CD4-positive, alpha-beta T cell treated with Interleukin-17A for 4 hours (primary cell): ENCODE results near the gene SLC39A13.
A peak's percentile ranks its signal among the peaks of the same experiment; 100 is the strongest.

Experiments
- DNase-seq: peaks from one replicate; pipeline ENCODE4 v3.0.0-alpha.2; 2020; ENCODE audit warnings: mixed read lengths

Gene SLC39A13

DNA sequence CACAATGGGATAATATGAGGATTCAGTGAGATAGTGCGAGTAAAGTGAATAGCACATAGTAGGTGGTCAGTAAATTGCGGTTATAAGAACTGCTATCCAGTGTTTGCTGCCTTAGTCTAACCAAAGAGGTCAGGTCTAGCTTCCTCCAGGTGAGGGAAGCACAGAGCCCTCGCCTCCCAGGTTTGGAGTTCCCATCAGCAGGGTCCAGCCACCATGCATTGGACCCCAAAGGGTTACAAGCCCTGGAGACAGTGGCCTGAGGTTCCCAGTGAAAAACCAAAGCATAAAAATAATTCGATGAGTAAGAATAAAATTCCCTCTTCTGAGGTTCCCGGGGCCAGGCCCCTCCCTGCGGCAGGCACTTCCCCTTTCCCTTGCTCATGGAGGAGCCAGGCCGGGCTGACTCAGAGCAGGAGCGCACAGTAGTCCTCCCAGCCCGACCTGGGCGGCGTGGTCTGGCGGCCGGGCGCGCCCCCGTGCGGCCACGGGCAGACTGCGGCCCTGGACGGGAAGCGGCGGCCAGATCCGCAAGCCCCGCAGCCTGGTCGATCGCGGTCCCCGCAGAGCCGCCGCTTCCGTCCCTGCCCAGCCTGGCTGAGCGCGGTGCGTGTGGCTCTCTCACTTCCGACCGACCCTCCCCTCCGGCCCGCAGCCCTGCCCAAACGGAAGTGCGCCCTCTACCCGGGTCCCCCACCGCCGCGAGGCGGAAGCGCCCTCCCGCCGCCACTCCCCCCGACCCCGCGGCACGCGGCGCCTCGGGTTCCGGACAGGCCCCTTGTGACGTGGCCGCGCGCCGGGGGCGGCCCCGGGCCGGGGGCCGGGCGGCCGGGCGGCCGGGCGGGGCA lies at the start of gene SLC39A13:
Gene SLC39A13, plus strand, starts transcription at position 845 of the 845 bp plus-strand sequence. CDS start 1,505 bp downstream, outside the sequence.
- peak; percentile 93 for DNase-seq

DNA sequence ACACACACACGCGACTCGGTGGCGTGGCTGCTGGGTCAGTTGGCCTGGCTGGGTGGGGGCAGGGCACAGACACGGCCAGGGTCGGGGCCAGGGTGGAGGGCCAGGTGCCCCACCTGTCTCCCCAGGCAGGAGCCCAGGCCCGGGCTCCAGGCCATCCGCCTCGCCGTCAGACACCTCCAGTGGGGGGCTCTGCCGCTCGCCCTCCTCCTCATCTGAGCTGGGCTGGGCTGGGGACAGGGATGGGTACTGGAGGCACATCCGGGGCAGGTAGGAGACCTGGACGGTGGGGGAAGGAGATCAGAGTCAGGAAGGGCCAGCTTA lies 49.7 kb upstream of the SLC39A13 start:
- DNase-seq: no peak

DNA sequence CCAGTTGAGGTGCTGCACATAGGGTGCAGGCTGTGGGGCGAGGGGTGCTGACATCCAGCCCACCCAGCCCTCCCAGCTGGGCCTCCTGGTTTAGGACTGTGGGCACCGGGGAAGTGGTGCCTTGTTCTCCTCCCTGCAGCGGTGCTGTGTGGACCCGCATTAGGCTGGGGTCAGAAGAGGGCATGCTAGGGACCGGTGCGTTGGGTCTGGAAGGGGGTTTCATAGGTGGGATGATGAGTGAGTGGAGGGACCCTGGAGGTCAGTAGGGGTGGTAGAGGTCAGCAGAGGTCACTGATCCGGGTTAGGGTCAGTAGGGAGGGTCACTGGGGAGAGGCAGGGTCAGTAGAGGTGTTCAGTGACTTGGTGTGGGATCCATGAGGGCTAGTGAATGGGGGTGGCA lies 49.2 kb upstream of the SLC39A13 start:
- DNase-seq: no peak

DNA sequence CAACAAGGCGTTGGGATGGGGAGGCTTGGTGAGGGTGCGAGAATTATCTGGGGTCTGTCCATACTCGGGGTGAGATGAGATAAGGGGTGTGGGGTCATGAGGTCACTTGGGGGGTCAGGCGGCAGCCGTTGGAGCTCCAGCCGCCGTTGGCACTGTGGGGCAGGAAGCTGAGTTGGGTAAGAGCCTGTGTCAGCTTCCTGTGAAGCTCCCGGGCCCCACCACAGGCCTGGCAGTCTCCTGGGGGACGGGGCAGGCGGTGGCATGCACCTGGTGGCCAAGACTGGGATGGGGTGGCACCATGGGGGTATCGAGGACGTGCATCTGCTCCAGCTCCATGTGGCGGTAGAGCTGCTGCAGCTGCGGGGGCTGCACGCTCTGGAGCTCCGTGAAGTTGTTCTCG lies 48.8 kb upstream of the SLC39A13 start:
- DNase-seq: peak; percentile 31

DNA sequence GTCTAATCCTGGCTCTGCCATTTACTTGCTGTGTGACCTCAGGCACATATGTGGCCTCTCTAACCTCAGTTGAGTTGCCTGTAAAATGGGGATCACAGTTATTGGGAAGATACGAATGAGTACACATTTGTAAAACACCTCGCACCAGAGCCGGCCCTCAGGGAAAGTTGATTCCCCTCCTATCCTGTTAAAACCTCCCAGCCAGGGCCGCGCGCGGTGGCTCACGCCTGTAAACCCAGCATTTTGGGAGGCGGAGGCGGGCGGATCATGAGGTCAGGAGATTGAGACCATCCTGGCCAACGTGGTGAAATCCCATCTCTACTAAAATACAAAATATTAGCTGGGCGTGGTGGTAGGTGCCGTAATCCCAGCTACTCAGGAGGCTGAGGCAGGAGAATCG lies 48.0 kb upstream of the SLC39A13 start:
- DNase-seq: no peak

DNA sequence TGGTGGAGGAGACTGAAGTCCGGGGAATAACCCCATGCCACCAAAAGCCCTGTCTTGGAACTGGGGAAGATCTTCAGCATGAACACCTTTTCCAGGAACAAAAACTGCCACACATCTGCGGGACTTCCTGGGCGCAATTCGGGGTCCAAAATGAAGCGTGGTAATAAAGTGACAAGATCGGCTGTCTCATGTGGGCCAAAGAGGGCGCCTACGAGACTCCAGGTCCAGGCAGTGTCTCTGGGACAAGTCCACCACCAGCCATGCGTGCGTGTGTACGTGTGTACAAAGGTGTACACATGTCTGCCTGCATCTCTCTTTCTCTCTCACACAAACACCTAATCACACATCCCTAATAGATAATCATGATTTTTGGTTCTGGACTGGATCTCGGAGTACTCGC lies 47.0 kb upstream of the SLC39A13 start:
- no peak for DNase-seq

DNA sequence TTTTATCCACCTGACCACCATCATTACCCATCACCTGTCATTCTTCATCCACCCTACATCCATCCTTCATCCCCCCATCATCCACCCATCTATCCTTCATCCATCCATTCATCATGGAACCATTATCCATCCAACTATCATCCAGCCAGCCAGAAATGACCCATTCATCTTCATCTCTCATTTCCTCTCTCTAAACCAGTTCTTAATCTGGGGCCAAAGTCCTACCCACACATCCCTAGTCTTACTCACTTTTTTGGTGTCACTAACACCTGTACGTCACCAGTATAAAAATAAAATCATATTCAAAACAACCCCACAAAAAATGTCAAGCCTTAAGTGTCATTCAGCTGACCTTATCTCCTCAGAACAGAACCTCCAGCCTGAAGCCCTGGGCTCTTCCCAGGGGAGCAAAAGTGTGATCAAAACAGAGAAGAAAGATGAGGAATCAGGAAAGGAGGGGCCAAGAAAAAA lies 42.3 kb upstream of the SLC39A13 start:
- no peak for DNase-seq

DNA sequence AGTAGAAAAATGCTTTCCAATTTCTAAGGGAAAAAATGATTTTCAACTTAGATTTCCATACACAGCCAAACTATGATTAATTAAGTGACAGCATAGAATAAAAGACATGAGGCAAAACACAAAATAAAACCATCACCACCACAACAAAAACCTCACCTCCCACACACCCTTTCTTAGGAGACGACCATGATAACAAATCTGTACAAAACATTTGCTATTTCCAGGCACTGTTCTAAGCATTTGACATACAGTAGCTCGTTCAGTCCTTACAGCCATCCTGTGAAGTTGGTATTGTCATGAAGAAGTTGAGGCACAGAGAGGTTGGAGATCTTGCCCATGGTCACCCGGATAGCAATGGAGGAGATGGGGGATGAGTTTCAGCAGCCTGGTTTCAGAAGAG lies 38.7 kb upstream of the SLC39A13 start:
- DNase-seq: no peak

DNA sequence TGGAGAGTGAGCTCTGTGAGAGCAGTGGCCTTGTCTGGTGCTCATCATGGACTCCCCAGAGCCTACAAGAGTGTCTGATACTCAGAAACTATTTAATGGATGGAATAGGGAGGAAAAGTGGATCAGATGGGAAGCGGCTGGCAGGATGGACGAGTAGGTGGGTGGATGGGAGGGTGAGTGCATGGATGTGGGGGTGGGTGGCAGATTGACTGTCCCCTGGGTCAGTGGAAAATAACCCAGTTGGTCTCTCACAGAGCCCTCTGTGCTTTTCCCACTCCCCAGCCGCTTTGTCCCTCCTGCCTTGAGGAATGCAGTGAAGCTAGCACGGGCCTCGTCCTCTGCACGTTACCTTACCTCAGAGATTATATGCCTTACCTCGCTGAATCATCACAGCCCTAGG lies 36.0 kb upstream of the SLC39A13 start:
- DNase-seq: no peak

DNA sequence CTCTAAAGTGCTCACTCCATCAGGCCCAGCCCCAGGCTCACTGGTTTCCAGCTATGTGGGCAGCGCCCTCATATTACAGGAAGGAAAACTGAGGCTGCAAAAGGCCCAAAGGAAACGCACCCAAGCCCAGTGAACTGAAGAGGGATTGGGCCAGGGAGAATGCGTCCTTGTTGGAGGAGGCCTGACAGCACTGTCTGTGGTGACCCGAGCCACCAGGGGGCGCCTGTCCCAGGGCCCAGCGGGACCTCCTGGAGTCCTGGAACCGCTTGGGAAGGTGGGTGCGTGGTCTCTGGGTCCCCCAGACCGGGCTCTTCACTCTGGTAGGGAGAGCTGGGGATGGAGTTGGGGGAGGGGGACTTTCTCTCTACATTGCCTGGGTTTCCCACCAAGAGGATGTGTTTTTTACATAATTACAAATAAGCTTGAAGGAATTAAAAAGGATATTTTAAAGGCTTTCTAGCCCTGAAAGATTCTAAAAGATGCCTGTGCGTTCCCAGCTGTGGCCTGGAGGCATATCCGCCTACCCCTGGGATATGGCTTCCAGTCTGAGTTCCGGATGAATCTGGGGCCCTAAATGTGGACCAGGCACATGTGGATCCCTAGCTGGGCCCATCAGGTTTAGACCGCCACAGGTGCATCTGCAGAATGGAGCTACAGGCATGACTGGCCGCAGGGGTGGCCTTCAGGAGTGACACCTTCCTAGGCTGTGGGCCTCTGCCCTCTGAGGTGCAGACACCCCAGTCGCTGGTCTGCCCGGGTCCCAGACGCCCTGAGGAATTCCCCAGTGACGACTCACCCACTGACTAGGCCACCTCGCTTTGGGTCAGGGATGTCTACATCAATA lies 34.3 kb upstream of the SLC39A13 start:
- peak; percentile 95 for DNase-seq

DNA sequence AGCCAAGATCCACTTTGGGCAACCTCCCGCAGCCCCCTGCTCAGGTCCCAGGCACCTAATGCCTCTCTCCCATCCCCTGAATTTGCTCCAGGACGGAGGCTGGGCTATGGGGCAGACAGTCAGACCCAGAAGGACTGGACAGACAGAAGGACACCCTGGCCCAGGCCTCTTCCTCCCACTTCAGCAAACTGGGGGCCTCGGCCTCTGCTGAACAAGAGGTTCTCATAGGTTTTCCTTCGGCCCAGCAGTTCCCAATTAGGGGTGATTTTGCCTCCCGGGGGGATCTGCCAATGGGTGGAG lies 33.7 kb upstream of the SLC39A13 start:
- DNase-seq: no peak

DNA sequence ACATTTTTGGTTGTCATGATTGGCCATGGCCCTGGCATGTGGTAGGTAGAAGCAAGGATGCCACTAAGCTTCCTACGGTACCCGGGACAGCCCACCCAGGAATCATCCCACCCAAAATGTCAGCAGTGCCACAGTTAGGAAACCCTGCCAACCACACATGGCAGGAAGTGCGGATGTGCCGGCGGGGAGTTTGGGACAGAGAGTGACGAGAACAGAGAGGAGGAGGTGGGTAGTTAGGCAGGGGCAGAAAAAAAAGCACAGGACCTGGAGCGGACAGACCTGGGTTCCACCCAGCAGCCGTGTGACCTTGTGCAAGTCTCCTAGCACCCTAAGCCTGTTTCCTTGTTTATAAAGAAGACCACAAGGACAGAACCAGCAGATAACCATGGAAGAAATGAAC lies 33.4 kb upstream of the SLC39A13 start:
- no peak for DNase-seq

DNA sequence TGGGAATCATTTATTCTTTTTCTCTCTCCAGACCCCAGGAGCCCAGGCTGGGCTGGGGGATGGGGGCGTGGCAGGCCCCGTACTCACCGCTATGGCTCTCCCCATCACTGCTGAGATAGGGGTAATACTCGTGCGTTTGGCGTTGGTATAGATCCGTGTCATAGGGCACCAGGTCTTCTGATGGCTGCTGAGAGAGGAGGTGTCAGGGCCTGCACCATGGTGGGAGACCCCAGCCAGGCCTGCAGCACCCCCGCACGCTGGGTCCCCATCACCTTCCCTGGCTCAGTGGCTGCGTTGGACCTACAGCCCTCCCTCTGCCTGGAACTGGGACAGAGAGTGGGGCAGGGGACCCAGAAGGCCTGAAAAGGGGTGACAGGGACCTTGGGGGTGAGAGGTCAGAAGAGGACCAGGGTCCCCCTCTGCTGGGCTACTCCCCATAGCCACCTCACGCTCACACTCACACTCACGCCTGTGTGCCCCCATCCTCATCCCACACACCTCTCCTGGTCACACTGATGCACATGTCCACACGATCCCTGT lies 32.8 kb upstream of the SLC39A13 start:
- no peak for DNase-seq

DNA sequence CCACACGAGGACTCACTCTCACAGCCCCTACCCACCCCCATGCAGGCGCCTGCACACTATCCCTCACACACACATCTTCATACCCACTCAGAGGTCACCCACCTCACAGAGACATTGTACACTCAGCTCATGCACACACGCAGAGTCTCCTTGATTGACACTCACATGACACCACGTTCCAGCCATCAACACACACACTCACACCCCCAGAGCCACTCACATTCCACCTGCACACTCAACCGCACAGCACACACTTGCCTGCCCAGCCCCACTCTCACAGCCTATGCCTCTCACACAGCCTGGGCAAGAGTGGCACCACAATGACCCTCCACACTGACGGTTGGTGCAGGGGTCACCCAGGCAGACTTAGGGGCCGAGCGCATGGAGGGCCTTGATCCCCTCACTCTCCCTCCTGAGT lies 32.3 kb upstream of the SLC39A13 start:
- no peak for DNase-seq

DNA sequence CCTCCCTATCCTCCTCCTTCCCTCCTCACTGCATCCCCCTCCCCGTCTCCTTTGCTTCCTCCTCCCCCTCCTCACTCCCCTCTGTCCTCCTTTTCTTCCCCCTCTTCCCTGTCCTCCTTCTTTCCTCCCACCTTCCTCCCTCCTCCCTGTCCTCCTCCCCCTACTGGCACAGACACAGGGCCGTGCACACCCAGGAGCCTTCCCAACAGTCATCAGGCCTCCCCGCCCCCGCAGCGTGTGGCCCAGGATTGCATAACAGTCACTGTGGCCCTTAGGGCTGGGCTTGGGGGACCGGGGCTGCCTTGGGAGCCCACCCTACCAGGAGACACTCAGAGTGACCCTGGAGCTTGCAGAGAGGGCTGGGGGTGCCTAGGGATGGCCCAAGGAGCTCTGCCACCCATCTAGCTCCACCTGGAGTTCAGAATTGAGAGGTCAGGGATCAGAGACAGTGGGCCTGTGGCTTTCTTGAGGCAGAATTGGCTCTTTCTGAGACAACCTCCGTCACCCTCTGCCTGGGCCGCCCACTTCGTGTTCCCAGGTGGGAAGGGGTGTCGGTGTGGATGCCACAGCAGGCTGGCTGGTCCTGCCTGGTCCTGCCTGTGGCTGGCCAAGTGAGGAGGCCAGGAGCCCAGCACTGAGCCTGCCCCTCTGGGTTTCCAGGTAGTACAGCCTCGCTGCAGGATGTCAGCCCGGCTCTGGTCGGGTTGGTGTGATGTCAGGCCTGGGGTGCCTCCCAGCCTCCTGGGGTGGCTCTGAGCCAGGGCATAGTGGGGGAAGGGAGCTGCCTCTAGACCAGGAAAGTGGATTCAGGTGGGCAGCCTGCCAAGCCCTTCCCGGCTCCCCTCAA lies 31.6 kb upstream of the SLC39A13 start:
- no peak for DNase-seq

DNA sequence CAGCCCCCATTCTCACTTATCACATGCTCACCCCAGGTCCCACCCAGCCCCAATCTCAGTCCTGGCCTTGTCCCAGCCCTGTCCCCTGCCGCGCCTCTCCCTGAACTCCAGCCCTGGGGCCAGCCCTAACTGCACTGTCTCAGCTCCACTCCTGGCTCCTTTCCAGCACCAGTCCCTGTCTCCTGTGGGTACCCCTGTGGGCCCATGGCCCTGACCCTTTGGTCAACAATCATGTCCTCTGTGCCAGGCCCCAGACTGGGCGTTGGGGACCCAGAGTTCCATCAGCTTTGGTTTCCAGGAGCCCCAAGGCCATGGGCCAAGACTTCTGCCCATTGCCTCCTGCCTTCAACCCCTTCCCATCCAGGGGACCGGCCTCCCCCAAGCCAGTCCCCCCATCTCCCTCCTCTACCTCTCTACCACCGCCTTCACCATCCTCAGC lies 30.8 kb upstream of the SLC39A13 start:
- DNase-seq: no peak

DNA sequence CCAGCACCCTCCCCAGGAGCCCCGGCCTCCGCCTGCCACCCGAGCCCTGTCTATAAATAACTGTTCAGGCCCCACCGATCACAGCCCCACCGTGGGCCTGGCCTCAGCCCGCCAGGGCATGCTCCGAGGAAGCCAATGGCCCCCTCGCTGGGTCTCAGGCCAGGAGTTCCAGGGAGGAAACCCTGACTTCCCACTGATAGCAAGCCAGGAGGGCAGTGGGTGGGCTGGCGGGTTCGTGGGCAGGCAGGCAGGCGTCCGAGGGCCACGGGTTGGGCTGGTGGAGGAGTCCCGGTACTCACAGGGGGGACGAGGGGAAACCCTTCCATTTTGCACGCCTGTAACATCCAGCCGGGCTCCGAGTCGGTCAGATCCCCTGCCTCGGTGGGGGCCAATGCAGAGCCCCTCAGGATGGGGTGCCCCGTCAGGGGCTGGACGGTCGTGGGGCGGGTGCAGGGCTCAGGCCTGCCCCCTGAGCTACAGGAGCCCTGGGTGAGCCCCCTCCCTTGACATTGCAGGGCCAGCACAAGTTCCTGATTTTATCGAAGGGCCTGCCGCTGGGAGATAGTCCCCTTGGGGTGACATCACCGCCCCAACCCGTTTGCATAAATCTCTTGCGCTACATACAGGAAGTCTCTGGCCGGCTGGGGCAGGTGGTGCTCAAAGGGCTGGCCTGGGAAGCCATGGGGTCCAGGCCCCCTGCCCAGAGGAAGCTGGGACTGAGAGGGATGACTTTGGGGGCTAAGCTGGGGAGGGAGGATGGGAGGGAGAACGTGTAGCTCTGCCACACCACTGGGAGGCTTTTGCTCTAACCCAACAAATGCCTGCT lies 30.2 kb upstream of the SLC39A13 start, which contains the start of gene SPI1:
Gene SPI1, minus strand, starts transcription at position 538 of the 826 bp plus-strand sequence. Its CDS starts 194 bp downstream, at position 344.
- no peak for DNase-seq

DNA sequence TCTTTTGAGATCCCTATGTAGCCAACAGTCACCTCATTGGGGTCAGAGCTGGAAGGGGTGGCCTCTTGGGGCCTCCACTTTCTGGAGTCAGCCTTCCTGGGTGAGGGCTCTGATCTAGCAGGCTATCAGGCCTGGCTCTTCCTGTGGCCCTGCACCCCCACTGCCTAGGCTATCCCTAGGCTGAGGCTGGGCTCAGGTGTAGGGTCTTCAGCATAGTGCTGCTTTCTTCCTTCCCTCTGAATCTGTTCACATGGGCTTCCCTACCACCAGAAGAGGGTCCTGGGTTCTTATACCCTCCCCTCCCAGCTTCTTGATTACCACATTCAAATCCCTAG lies 29.6 kb upstream of the SLC39A13 start:
- DNase-seq: no peak

DNA sequence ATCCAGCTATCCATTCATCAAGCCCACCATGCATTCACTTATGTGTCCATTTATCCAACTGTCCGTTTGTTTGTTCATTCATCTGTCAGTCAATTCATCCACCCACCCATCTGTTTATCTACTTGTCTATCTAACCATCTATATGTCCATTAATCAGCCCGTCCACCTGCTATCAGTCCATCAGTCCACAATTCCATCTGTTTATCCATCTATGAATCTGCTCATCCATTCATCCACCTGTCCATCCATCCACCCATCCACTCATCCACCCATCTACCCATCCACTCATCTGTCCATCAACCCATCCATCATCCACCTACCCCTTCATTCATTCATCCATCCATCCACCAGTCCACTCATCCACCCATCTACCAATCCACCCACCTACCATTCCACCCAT lies 29.1 kb upstream of the SLC39A13 start:
- no peak for DNase-seq

DNA sequence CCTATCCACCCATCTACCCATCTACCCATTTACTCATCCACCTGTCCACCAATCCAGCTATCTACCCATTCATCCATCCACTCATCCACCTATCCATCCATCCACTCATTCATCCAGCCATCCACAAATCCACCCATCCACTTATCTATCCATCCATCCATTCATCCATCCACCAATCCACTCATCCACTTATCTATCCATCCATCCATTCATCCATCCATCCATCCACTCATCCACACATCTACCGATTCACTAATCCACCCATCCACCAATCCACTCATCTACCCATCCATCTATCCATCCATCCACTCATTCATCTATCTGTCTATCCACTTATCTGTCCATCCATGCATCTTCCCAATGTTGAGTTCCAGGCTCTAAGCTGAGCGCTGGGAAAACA lies 28.3 kb upstream of the SLC39A13 start:
- no peak for DNase-seq

DNA sequence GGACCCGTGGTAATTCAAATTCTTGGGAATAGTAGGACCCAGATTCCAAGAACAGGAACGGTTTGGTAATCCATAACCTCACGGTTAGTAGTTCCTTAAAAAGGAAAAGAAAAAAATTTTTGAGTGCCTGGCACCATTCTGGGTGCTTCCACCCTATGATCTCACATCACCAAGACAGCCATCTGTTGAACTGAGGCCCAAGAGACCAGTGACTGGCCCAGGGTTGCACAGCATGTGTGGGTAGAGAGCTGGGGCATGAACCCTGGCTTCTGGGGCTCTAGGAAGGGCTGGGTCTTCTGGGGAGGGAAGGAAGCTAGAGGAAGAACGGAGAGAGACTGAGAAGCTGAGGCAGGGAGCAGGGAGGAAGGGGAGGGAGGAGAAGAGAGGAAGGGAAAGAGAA lies 25.3 kb upstream of the SLC39A13 start:
- DNase-seq: no peak

DNA sequence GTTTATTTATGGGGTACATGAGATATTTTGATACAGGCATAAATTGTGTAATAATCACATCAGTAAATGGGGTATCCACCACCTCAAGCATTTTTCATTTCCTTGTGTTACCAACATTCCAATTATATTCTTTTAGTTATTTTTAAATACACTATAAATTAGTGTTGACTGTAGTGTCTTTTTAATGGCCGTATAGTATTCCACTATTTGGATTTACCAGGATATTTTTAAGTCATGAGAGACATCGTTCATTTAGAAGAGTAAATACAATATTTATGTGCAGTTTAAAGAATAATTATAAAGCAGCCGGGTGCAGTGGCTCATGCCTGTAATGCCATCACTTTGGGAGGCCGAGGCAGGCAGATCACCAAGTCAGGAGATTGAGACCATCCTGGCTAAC lies 23.9 kb upstream of the SLC39A13 start:
- DNase-seq: no peak
